WTC11 (cell line): ENCODE results near the gene CSF1. TPM values are rescaled to one million over a fixed set of nuclear protein-coding genes. Genes with fewer than 3 reads are reported as not detected.

Source experiments
- ATAC-seq: fragments of 200-7000 bp; cut with Tn5 transposase; 2 replicates; pipeline ENCODE4 v1.10.0; 2021; ENCODE audit warnings: mild to moderate bottlenecking, moderate library complexity
- CTCF ChIA-PET: fragments of 300-600 bp; sonication (Branson Sonifier 250); formaldehyde crosslinking; loops from one replicate; lab custom pipeline; 2021; ENCODE audit warnings: antibody characterized with exemption; lab: Charles Lee
- POLR2A ChIA-PET: fragments of 350-600 bp; sonication (Branson Sonifier 250); formaldehyde crosslinking; loops from one replicate; lab custom pipeline; 2021; ENCODE audit warnings: antibody characterized with exemption; lab: Charles Lee
- DNase-seq: peaks from one replicate; pipeline ENCODE4 v3.0.0; 2021; ENCODE audit warnings: low spot score
- H3K27ac Mint-ChIP-seq: 2 replicates; pipeline ENCODE4 v1.8.0; 2021; ENCODE audit warnings: mixed read lengths
- H3K27me3 Mint-ChIP-seq: 2 replicates; pipeline ENCODE4 v1.8.0; 2021; ENCODE audit warnings: low read depth, mild to moderate bottlenecking, moderate library complexity, mixed read lengths
- H3K36me3 Mint-ChIP-seq: 2 replicates; pipeline ENCODE4 v1.8.0; 2021; ENCODE audit warnings: mixed read lengths
- H3K4me1 Mint-ChIP-seq: 2 replicates; pipeline ENCODE4 v1.8.0; 2022; ENCODE audit warnings: mixed read lengths
- H3K4me3 Mint-ChIP-seq: 2 replicates; pipeline ENCODE4 v1.8.0; 2021; ENCODE audit warnings: mild to moderate bottlenecking, moderate library complexity, mixed read lengths
- H3K9me3 Mint-ChIP-seq: 2 replicates; pipeline ENCODE4 v1.8.0; 2021; ENCODE audit warnings: mixed read lengths
- CBFB ChIP-seq: sonication (generic); formaldehyde crosslinking; IDR thresholded peaks from 2 replicates; pipeline ENCODE4 v1.8.1; 2022; ENCODE audit warnings: mild to moderate bottlenecking, low read depth, missing genetic modification reagents
- CTCF ChIP-seq: fragments of 200-600 bp; IDR thresholded peaks from 2 replicates; pipeline ENCODE4 v1.8.0; 2022; ENCODE audit warnings: antibody characterized with exemption
- E2F4 ChIP-seq: sonication (generic); formaldehyde crosslinking; IDR thresholded peaks from 2 replicates; pipeline ENCODE4 v1.8.1; 2022; ENCODE audit warnings: low read depth, mild to moderate bottlenecking, moderate library complexity, missing genetic modification reagents, borderline replicate concordance
- E2F5 ChIP-seq: sonication (generic); formaldehyde crosslinking; IDR thresholded peaks from 2 replicates; pipeline ENCODE4 v1.8.1; 2022; ENCODE audit warnings: mild to moderate bottlenecking, moderate library complexity, missing genetic modification reagents
- ETV6 ChIP-seq: sonication (generic); formaldehyde crosslinking; IDR thresholded peaks from 2 replicates; pipeline ENCODE4 v1.8.1; 2022; ENCODE audit warnings: mild to moderate bottlenecking, missing genetic modification reagents
- FOXK1 ChIP-seq: sonication (generic); formaldehyde crosslinking; IDR thresholded peaks from 2 replicates; pipeline ENCODE4 v1.8.0; 2022; ENCODE audit warnings: mild to moderate bottlenecking, moderate library complexity, missing genetic modification reagents
- GTF2I ChIP-seq: fragments of 250-450 bp; sonication (Bioruptor Pico); conservative IDR thresholded peaks from 2 replicates; pipeline ENCODE4 v1.4.0; 2021; ENCODE audit warnings: mild to moderate bottlenecking
- IRF2 ChIP-seq: sonication (generic); formaldehyde crosslinking; IDR thresholded peaks from 2 replicates; pipeline ENCODE4 v1.8.0; 2022; ENCODE audit warnings: low read depth, missing genetic modification reagents, borderline replicate concordance
- KAT7 ChIP-seq: sonication (generic); formaldehyde crosslinking; IDR thresholded peaks from 2 replicates; pipeline ENCODE4 v1.8.1; 2023; ENCODE audit warnings: missing genetic modification reagents, mild to moderate bottlenecking, borderline replicate concordance
- MXD4 ChIP-seq: fragments of 250-450 bp; sonication (Bioruptor Pico); IDR thresholded peaks from 2 replicates; pipeline ENCODE4 v1.8.0; 2021; ENCODE audit warnings: mild to moderate bottlenecking, moderate library complexity, borderline replicate concordance
- NFE2L1 ChIP-seq: sonication (generic); formaldehyde crosslinking; IDR thresholded peaks from 2 replicates; pipeline ENCODE4 v1.8.1; 2023; ENCODE audit warnings: missing genetic modification reagents
- SMAD4 ChIP-seq: sonication (generic); formaldehyde crosslinking; IDR thresholded peaks from 2 replicates; pipeline ENCODE4 v1.8.0; 2022; ENCODE audit warnings: mild to moderate bottlenecking, missing genetic modification reagents
- TEAD1 ChIP-seq: sonication (generic); formaldehyde crosslinking; IDR thresholded peaks from 2 replicates; pipeline ENCODE4 v1.8.0; 2022; ENCODE audit warnings: mild to moderate bottlenecking, missing genetic modification reagents
- ZNF121 ChIP-seq: sonication (generic); formaldehyde crosslinking; IDR thresholded peaks from 2 replicates; pipeline ENCODE4 v1.8.0; 2023; ENCODE audit warnings: missing genetic modification reagents
- ZNF263 ChIP-seq: sonication (generic); formaldehyde crosslinking; IDR thresholded peaks from 2 replicates; pipeline ENCODE4 v1.8.1; 2022; ENCODE audit warnings: low read depth, mild to moderate bottlenecking, moderate library complexity, missing genetic modification reagents
- ZNF671 ChIP-seq: fragments of 250-450 bp; sonication (Bioruptor Pico); IDR thresholded peaks from 2 replicates; pipeline ENCODE4 v1.8.0; 2021; ENCODE audit warnings: mild to moderate bottlenecking
- total RNA-seq: library from RNA; stranded (reverse); gene quantifications from 3 replicates; pipeline ENCODE4 v1.2.3, GENCODE V29; 2021

Gene CSF1
- total RNA-seq, 1 experiment from 2014 or later = 3.0 TPM

- DNase-seq (no peak), ATAC-seq (no peak)
- CTCF ChIA-PET = interaction anchor here (0.6 to 4.4 kb wide), 5 partner anchors 11 to 267 kb away, joined by 3 to 80 read pairs (median 3); partner anchors contain the start of genes AHCYL1 and GSTM4
- H3K27ac Mint-ChIP-seq = no peak overlapping the region
- no peak for TF ChIP-seq E2F4 (CRISPR knock-in tag)
- TF ChIP-seq ZNF263 (CRISPR knock-in tag) = no peak
- TF ChIP-seq KAT7 = no peak
- no peak for TF ChIP-seq ZNF121 (CRISPR knock-in tag)
- no peak for TF ChIP-seq IRF2 (CRISPR knock-in tag)
- no peak for TF ChIP-seq CBFB (CRISPR knock-in tag)
- TF ChIP-seq CTCF = no peak
- no peak for TF ChIP-seq MXD4 (CRISPR knock-in tag)
- no peak for TF ChIP-seq NFE2L1 (CRISPR knock-in tag)
- TF ChIP-seq SMAD4 = no peak
- no peak for TF ChIP-seq GTF2I
- TF ChIP-seq ZNF671 (CRISPR knock-in tag) = no peak
- TF ChIP-seq TEAD1 (CRISPR knock-in tag) = no peak
- no peak for TF ChIP-seq ETV6 (CRISPR knock-in tag)
- H3K4me3 Mint-ChIP-seq = no peak overlapping the region
- H3K4me1 Mint-ChIP-seq = no peaks in the 10 kb centered on the region
- no peaks in the 10 kb centered on the region for H3K27me3 Mint-ChIP-seq
- POLR2A ChIA-PET = no interaction called here
- H3K9me3 Mint-ChIP-seq = peaks cover 3% of the 10 kb centered on the region; the same call in 1 of the 2 replicates
- H3K36me3 Mint-ChIP-seq = no peaks in the 10 kb centered on the region
These were observed 11.7 kb downstream of the CSF1 start for GRCh38 chr1:109922326-109922725.

DNA sequence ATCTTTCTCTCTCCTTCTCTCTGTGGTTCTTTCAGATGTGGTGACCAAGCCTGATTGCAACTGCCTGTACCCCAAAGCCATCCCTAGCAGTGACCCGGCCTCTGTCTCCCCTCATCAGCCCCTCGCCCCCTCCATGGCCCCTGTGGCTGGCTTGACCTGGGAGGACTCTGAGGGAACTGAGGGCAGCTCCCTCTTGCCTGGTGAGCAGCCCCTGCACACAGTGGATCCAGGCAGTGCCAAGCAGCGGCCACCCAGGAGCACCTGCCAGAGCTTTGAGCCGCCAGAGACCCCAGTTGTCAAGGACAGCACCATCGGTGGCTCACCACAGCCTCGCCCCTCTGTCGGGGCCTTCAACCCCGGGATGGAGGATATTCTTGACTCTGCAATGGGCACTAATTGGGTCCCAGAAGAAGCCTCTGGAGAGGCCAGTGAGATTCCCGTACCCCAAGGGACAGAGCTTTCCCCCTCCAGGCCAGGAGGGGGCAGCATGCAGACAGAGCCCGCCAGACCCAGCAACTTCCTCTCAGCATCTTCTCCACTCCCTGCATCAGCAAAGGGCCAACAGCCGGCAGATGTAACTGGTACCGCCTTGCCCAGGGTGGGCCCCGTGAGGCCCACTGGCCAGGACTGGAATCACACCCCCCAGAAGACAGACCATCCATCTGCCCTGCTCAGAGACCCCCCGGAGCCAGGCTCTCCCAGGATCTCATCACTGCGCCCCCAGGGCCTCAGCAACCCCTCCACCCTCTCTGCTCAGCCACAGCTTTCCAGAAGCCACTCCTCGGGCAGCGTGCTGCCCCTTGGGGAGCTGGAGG, 12.7 kb downstream of the CSF1 start:
- ChIA-PET CTCF (interaction anchor here (0.6 to 4.4 kb wide), 39 partner anchors 10 to 394 kb away, joined by 3 to 80 read pairs (median 4); partner anchors contain the start of genes AHCYL1 and STRIP1), POLR2A (interaction anchor here (1.9 kb wide), 1 partner anchor 61 kb away, joined by 6 read pairs; the partner anchor contains the start of gene AHCYL1)
- no peaks in the 10 kb centered on the region for H3K4me1 Mint-ChIP-seq
- peaks cover 3% of the 10 kb centered on the region; the same call in 1 of the 2 replicates for H3K9me3 Mint-ChIP-seq
- no peak overlapping the region for H3K27ac Mint-ChIP-seq
- H3K27me3 Mint-ChIP-seq = no peaks in the 10 kb centered on the region
- DNase-seq (peak; percentile 73), ATAC-seq (peak; percentile 96)
- 0 out of 2 replicates have a peak overlapping the region, but pooled peaks have one; percentile 16 for H3K4me3 Mint-ChIP-seq
- no peaks in the 10 kb centered on the region for H3K36me3 Mint-ChIP-seq
- TF ChIP-seq E2F5 (no peak), ZNF263 (CRISPR knock-in tag) (no peak), FOXK1 (no peak), CTCF (peak; percentile 72)
